K562 (cell line): Measurements from ENCODE around the gene ANGEL2. TPM values are rescaled to one million over a fixed set of nuclear protein-coding genes. Genes with fewer than 3 reads are reported as not detected.

Experiments
- ATAC-seq: fragments of 200-7000 bp; cut with Tn5 transposase; 3 replicates; pipeline ENCODE4 v1.9.1; 2020; ENCODE audit warnings: moderate library complexity
- BruUV-seq: library from RNA; stranded (reverse); fragments of 400-500 nt; replicated peaks from 2 replicates; lab custom pipeline; 2021; lab: Mats Ljungman, UMichigan
- CTCF ChIA-PET: fragments of 300-600 bp; formaldehyde crosslinking; extraction: SDS; loops from one replicate; lab custom pipeline; 2021; ENCODE audit warnings: low intra/inter-chr PET ratio; lab: Yijun Ruan, JAX
- POLR2A ChIA-PET: fragments of 300-600, 350-650 bp; sonication (Branson Sonifier 250); formaldehyde crosslinking; extraction: SDS; loops from one replicate; lab custom pipeline; 2021; ENCODE audit warnings: antibody characterized with exemption, inconsistent platforms; lab: Yijun Ruan, JAX
- DNase-seq, 4 experiments: peaks; one replicate each; pipeline versions ENCODE4 v3.0.0 to v3.0.0-alpha.2; 2011 to 2018; ENCODE audit warnings: low spot score in 3 of 4, mixed read lengths in 3 of 4; ENCODE audit errors: extremely low read depth in 1 of 4
- FAIRE-seq: peaks from 2 replicates; lab custom pipeline; 2011; peaks lifted over from hg19 to GRCh38; lab: Jason Lieb, UNC
- H2AFZ ChIP-seq: 2 replicates; pipeline ENCODE4 v1.6.0; 2011; ENCODE audit warnings: low read depth, low read length, control low read depth, inconsistent platforms
- H3K27ac ChIP-seq: fragments of 200-600 bp; 3 replicates; pipeline ENCODE4 v1.8.0; 2011; ENCODE audit warnings: low read depth, mild to moderate bottlenecking, control low read depth, inconsistent platforms, low read length, moderate library complexity, mixed read lengths; ENCODE audit errors: extremely low read depth
- H3K27me3 ChIP-seq, 2 experiments: fragments of 300-600 bp in 1 of 2; 2 replicates in 1 of 2; 3 replicates in 1 of 2; pipeline versions ENCODE4 v1.6.0 to v1.8.0; 2011; ENCODE audit warnings: inconsistent platforms in 2 of 2, low read length in 2 of 2, mild to moderate bottlenecking in 1 of 2, mixed read lengths in 1 of 2, moderate library complexity in 1 of 2; ENCODE audit not compliant: control insufficient read depth in 2 of 2, insufficient read depth in 2 of 2
- H3K36me3 ChIP-seq: fragments of 300-600 bp; 3 replicates; pipeline ENCODE4 v1.8.0; 2011; ENCODE audit warnings: mild to moderate bottlenecking, low read length, inconsistent platforms; ENCODE audit not compliant: control insufficient read depth, insufficient read depth
- H3K4me1 ChIP-seq, 2 experiments: fragments of 200-600 bp in 1 of 2; replicated peaks in 1 of 2; 2 replicates in 1 of 2; 3 replicates in 1 of 2; pipeline versions ENCODE4 v1.5.1 to v1.8.0; 2011; ENCODE audit warnings: inconsistent platforms in 2 of 2, low read length in 2 of 2, mild to moderate bottlenecking in 1 of 2, mixed read lengths in 1 of 2, moderate library complexity in 1 of 2; ENCODE audit not compliant: control insufficient read depth in 2 of 2, insufficient read depth in 2 of 2
- H3K4me2 ChIP-seq: 2 replicates; pipeline ENCODE4 v1.6.1; 2011; ENCODE audit warnings: low read length, control low read depth, inconsistent platforms, mixed read lengths; ENCODE audit not compliant: insufficient read depth
- H3K4me3 ChIP-seq: fragments of 200-600 bp; sonication (generic), shearing (Covaris generic); 2 replicates; pipeline ENCODE4 v1.5.1; 2016; ENCODE audit warnings: control low read depth, inconsistent platforms
- H3K79me2 ChIP-seq: fragments of 200-600 bp; 3 replicates; pipeline ENCODE4 v1.8.0; 2011; ENCODE audit warnings: low read length, inconsistent platforms; ENCODE audit not compliant: control insufficient read depth, insufficient read depth
- H3K9ac ChIP-seq, 2 experiments: 2 replicates each; pipeline versions ENCODE4 v1.6.0 to v1.6.1; 2011; ENCODE audit warnings: low read depth in 2 of 2, low read length in 2 of 2, control low read depth in 1 of 2, inconsistent platforms in 1 of 2, mild to moderate bottlenecking in 1 of 2, mixed read lengths in 1 of 2; ENCODE audit not compliant: insufficient read depth in 1 of 2
- H3K9me1 ChIP-seq: one replicate; pipeline ENCODE4 v1.6.0; 2011; ENCODE audit warnings: inconsistent platforms, mild to moderate bottlenecking, low read length, moderate library complexity; ENCODE audit not compliant: control insufficient read depth, insufficient read depth
- H3K9me3 ChIP-seq: replicated peaks from 2 replicates; pipeline ENCODE4 v1.5.1; 2011; ENCODE audit warnings: low read depth, low read length, inconsistent platforms; ENCODE audit not compliant: control insufficient read depth, insufficient read depth
- H4K20me1 ChIP-seq: replicated peaks from 2 replicates; pipeline ENCODE4 v1.6.1; 2011; ENCODE audit warnings: low read length, inconsistent platforms, mixed read lengths; ENCODE audit not compliant: control insufficient read depth, insufficient read depth
- DIDO1 ChIP-seq: fragments of 450-650 bp; IDR thresholded peaks from 2 replicates; pipeline ENCODE4 v1.6.1; 2016; ENCODE audit warnings: low read depth, missing biosample characterization, missing genetic modification characterization
- E4F1 ChIP-seq: fragments of 250-450 bp; sonication (Bioruptor Pico); IDR thresholded peaks from 2 replicates; pipeline ENCODE4 v1.5.0; 2021; ENCODE audit warnings: mild to moderate bottlenecking, borderline replicate concordance
- NFE2 ChIP-seq: IDR thresholded peaks from 2 replicates; pipeline ENCODE4 v1.6.1; 2014; ENCODE audit warnings: antibody characterized with exemption, low read depth
- OTX1 ChIP-seq: fragments of 450-650 bp; formaldehyde crosslinking; IDR thresholded peaks from 2 replicates; pipeline ENCODE4 v1.4.0; 2022; ENCODE audit warnings: mild to moderate bottlenecking
- PCBP1 ChIP-seq: fragments of 200-400 bp; formaldehyde crosslinking; IDR thresholded peaks from 2 replicates; pipeline ENCODE4 v1.6.1; 2018; ENCODE audit warnings: mild to moderate bottlenecking, low read depth, low read length; ENCODE audit not compliant: poor library complexity, severe bottlenecking
- SOX6 ChIP-seq: fragments of 450-650 bp; IDR thresholded peaks from 2 replicates; pipeline ENCODE4 v1.6.1; 2014; ENCODE audit warnings: mild to moderate bottlenecking
- SUPT5H ChIP-seq: fragments of 450-650 bp; IDR thresholded peaks from 2 replicates; pipeline ENCODE4 v1.6.1; 2016
- TBL1XR1 ChIP-seq, 2 experiments: IDR thresholded peaks; 2 replicates each; pipeline ENCODE4 v1.6.1; 2012; ENCODE audit warnings: improper control_type of control experiment in 2 of 2, low read length in 2 of 2, mild to moderate bottlenecking in 1 of 2
- TCF7L2 ChIP-seq: fragments of 150-350 bp; IDR thresholded peaks from 2 replicates; pipeline ENCODE4 v1.6.1; 2016; ENCODE audit warnings: low read depth, mild to moderate bottlenecking, low read length, moderate library complexity
- TGIF2 ChIP-seq: sonication (generic); formaldehyde crosslinking; IDR thresholded peaks from 2 replicates; pipeline ENCODE4 v1.8.1; 2022; ENCODE audit warnings: mild to moderate bottlenecking, missing genetic modification reagents, moderate library complexity
- ZBTB34 ChIP-seq: fragments of 250-450 bp; sonication (Bioruptor Pico); IDR thresholded peaks from 2 replicates; pipeline ENCODE4 v1.8.0; 2021; ENCODE audit warnings: mild to moderate bottlenecking, moderate library complexity
- ZNF347 ChIP-seq: fragments of 450-650 bp; formaldehyde crosslinking; IDR thresholded peaks from 2 replicates; pipeline ENCODE4 v1.4.0; 2020; ENCODE audit warnings: low read depth, mild to moderate bottlenecking, moderate library complexity
- ZNF764 ChIP-seq: fragments of 250-450 bp; sonication (Bioruptor Pico); IDR thresholded peaks from 2 replicates; pipeline ENCODE4 v1.4.0; 2020; ENCODE audit warnings: low read depth, mild to moderate bottlenecking, moderate library complexity
- WGBS: fragments of 100-300 bp; shearing (Covaris generic); methylation state at CpG from one replicate; pipeline ENCODE4 v1.1.6; 2016; ENCODE audit warnings: low coverage, mixed read lengths; ENCODE audit not compliant: insufficient coverage; ENCODE audit errors: missing lambda C conversion rate; 5-methylcytosine and 5-hydroxymethylcytosine counted together
- in situ Hi-C: fragments of 300-500 bp; cut with MboI; formaldehyde crosslinking; loops from 4 replicates; pipeline ENCODE4 v1.15.0; 2018; ENCODE audit warnings: inconsistent platforms, mixed read lengths
- intact Hi-C: fragments of 100-400 bp; cut with micrococcal nuclease; formaldehyde crosslinking; loops from 2 replicates; pipeline ENCODE4 v1.14.2; 2022
- polyA plus RNA-seq, 8 experiments: library from polyadenylated mRNA; depleted of rRNA in 4 of 8; stranded (reverse) in 5 of 8; unstranded in 3 of 8; fragments of >200 nt; fragmentation: Nextera tagmentation in 2 of 8; fragmentation: Illumina TruSeq in 1 of 8; extraction: Ambion mirVana in 2 of 8; extraction: Trizol in 1 of 8; gene quantifications; 2 replicates each; pipeline versions ENCODE4 v1.2.1 to v1.2.3, GENCODE V29; 2011 to 2014; ENCODE audit warnings: inconsistent platforms in 1 of 8, missing spikeins in 1 of 8
- total RNA-seq, 7 experiments: library from RNA; depleted of rRNA in 6 of 7; stranded (reverse); fragments of >200 nt in 6 of 7; fragmentation: Illumina TruSeq in 2 of 7; extraction: Trizol in 2 of 7; gene quantifications; 2 replicates each; pipeline versions ENCODE4 v1.2.1 to v1.2.3, GENCODE V29; 2011 to 2021; ENCODE audit warnings: low replicate concordance in 1 of 7
- TF ChIP-seq, protein P1 (sequence below): conservative IDR thresholded peaks from 2 replicates; pipeline ENCODE4 v1.6.1; 2011; ENCODE audit warnings: low read depth, mild to moderate bottlenecking, low read length; ENCODE audit not compliant: control insufficient read depth
- TF ChIP-seq, protein P2 (sequence below): fragments of 450-650 bp; formaldehyde crosslinking; IDR thresholded peaks from 2 replicates; pipeline ENCODE4 v1.4.0; 2022; ENCODE audit warnings: missing genetic modification characterization

The ANGEL2 gene
- total and polyA plus RNA-seq, 9 of the 15 experiments (the other 6 are each of a cell fraction or from before 2014, with no cell fraction given), result 6.8 to 34.6 (median 26.2) TPM

GRCh38 chr1:212945463-212946160, 70.1 kb downstream of the ANGEL2 start (continued):
- TF ChIP-seq, protein P1, sequence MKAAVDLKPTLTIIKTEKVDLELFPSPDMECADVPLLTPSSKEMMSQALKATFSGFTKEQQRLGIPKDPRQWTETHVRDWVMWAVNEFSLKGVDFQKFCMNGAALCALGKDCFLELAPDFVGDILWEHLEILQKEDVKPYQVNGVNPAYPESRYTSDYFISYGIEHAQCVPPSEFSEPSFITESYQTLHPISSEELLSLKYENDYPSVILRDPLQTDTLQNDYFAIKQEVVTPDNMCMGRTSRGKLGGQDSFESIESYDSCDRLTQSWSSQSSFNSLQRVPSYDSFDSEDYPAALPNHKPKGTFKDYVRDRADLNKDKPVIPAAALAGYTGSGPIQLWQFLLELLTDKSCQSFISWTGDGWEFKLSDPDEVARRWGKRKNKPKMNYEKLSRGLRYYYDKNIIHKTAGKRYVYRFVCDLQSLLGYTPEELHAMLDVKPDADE, result no peak
- TF ChIP-seq, protein P2, sequence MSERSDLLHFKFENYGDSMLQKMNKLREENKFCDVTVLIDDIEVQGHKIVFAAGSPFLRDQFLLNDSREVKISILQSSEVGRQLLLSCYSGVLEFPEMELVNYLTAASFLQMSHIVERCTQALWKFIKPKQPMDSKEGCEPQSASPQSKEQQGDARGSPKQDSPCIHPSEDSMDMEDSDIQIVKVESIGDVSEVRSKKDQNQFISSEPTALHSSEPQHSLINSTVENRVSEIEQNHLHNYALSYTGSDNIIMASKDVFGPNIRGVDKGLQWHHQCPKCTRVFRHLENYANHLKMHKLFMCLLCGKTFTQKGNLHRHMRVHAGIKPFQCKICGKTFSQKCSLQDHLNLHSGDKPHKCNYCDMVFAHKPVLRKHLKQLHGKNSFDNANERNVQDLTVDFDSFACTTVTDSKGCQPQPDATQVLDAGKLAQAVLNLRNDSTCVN (CRISPR knock-in tag), result no peak
- no peak for TF ChIP-seq SOX6
- TF ChIP-seq ZNF764 (CRISPR knock-in tag), result no peak

GRCh38 chr1:212945056-212945455, 70.6 kb downstream of the ANGEL2 start:
- FAIRE-seq (no peak), ATAC-seq (no peak), DNase-seq (no peak)
- 7% methylated on average over 2 of the region's 2 CpGs for WGBS
- intact Hi-C loops, result no loop called here
- no peaks in the 10 kb centered on the region for H3K36me3 ChIP-seq
- peaks cover 28 to 29% of the 10 kb centered on the region in 2 experiments for H3K27me3 ChIP-seq
- no peaks in the 10 kb centered on the region for H3K9me1 ChIP-seq
- no peaks in the 10 kb centered on the region for H3K9me3 ChIP-seq
- no peak overlapping the region for H3K4me2 ChIP-seq
- BruUV-seq, result no TSS peak
- H3K27ac ChIP-seq, result no peak overlapping the region
- no peak overlapping the region for H2AFZ ChIP-seq
- no peaks in the 10 kb centered on the region for H3K79me2 ChIP-seq
- no peak overlapping the region for H3K9ac ChIP-seq
- H3K4me1 ChIP-seq, result peaks cover 0 to under 1% of the 10 kb centered on the region in 2 experiments; a peak in 1 of 5 replicates
- no peaks in the 10 kb centered on the region for H4K20me1 ChIP-seq
- ChIA-PET CTCF (no interaction called here), POLR2A (no interaction called here)
- no peak overlapping the region for H3K4me3 ChIP-seq
- in situ Hi-C loops, result no loop called here
- TF ChIP-seq PCBP1 (no peak), TCF7L2 (no peak), OTX1 (CRISPR knock-in tag) (no peak), NFE2 (no peak), TBL1XR1 (IDR thresholded peaks at IDR 0.05; ENCODE audit: low read length in 2 of 2) (no peak), TGIF2 (CRISPR knock-in tag) (no peak), ZBTB34 (CRISPR knock-in tag) (no peak), E4F1 (no peak), SUPT5H (no peak), ZNF347 (CRISPR knock-in tag) (no peak), DIDO1 (tag) (no peak)
